Testis (tissue), 2 donors: ENCODE measurements around the gene MROH8.
"Not testable (repeated sequence)": the region's sequence is repeated elsewhere in the genome, so short reads cannot be mapped to it uniquely, and the experiment has no call there.

Experiments
- POLR2A ChIP-seq: fragments of 450-650 bp; IDR thresholded peaks from one replicate; pipeline ENCODE4 v1.6.1; 2017; ENCODE audit warnings: antibody characterized with exemption, mild to moderate bottlenecking, moderate library complexity
- TF ChIP-seq, protein P1 (sequence below), 3 experiments: fragments of 450-650 bp in 2 of 3; fragments of 200-600 bp in 1 of 3; sonication (generic) in 1 of 3; IDR thresholded peaks; one replicate each; pipeline ENCODE4 v1.5.1; 2016 to 2019; ENCODE audit warnings: antibody characterized with exemption in 3 of 3, mild to moderate bottlenecking in 2 of 3, moderate library complexity in 1 of 3

GRCh38 chr20:37150864-37151263, 28.5 kb downstream of the MROH8 start:
- TF ChIP-seq POLR2A = not testable (repeated sequence)
- TF ChIP-seq, protein P1, sequence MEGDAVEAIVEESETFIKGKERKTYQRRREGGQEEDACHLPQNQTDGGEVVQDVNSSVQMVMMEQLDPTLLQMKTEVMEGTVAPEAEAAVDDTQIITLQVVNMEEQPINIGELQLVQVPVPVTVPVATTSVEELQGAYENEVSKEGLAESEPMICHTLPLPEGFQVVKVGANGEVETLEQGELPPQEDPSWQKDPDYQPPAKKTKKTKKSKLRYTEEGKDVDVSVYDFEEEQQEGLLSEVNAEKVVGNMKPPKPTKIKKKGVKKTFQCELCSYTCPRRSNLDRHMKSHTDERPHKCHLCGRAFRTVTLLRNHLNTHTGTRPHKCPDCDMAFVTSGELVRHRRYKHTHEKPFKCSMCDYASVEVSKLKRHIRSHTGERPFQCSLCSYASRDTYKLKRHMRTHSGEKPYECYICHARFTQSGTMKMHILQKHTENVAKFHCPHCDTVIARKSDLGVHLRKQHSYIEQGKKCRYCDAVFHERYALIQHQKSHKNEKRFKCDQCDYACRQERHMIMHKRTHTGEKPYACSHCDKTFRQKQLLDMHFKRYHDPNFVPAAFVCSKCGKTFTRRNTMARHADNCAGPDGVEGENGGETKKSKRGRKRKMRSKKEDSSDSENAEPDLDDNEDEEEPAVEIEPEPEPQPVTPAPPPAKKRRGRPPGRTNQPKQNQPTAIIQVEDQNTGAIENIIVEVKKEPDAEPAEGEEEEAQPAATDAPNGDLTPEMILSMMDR (IDR thresholded peaks at IDR 0.05) = not testable (repeated sequence)
